Breast epithelium (tissue), 4 donors: ENCODE results near the gene SCTR. TPM values are rescaled to one million over a fixed set of nuclear protein-coding genes. Genes with fewer than 3 reads are reported as not detected.

Experiments
- DNase-seq, 2 donors: peaks; one replicate each; pipeline ENCODE4 v3.0.0-alpha.2; 2019; ENCODE audit warnings: low spot score in 2 of 2
- H3K27ac ChIP-seq, 2 donors: fragments of 200-600 bp; sonication (generic) in 1 of 2; one replicate each; pipeline ENCODE4 v1.5.1; 2016 to 2019; ENCODE audit warnings: mild to moderate bottlenecking in 1 of 2
- H3K27me3 ChIP-seq, 2 donors: fragments of 200-600 bp; sonication (generic) in 1 of 2; one replicate each; pipeline versions ENCODE4 v1.5.1 to v1.6.0; 2017 to 2019; ENCODE audit warnings: control low read depth in 1 of 2, mild to moderate bottlenecking in 1 of 2
- H3K36me3 ChIP-seq: fragments of 200-600 bp; one replicate; pipeline ENCODE4 v1.5.1; 2019
- H3K4me1 ChIP-seq, 2 donors: fragments of 200-600 bp; sonication (generic); one replicate each; pipeline ENCODE4 v1.5.1; 2016 to 2019; ENCODE audit warnings: control low read depth in 1 of 2
- H3K4me3 ChIP-seq, 3 donors: fragments of 200-600 bp; sonication (generic); 1 replicate in 2 of 3; 2 replicates in 1 of 3; pipeline ENCODE4 v1.5.1; 2016 to 2019; ENCODE audit warnings: mild to moderate bottlenecking in 3 of 3, moderate library complexity in 2 of 3
- H3K9me3 ChIP-seq, 2 donors: fragments of 200-600 bp; sonication (generic) in 1 of 2; one replicate each; pipeline ENCODE4 v1.5.1; 2016 to 2019; ENCODE audit warnings: control low read depth in 1 of 2
- POLR2A ChIP-seq: fragments of 450-650 bp; IDR thresholded peaks from one replicate; pipeline ENCODE4 v1.6.1; 2016; ENCODE audit warnings: antibody characterized with exemption, mild to moderate bottlenecking, moderate library complexity
- POLR2AphosphoS5 ChIP-seq, 3 donors: sonication (generic); formaldehyde crosslinking; IDR thresholded peaks; one replicate each; pipeline ENCODE4 v1.6.1; 2017; ENCODE audit warnings: antibody characterized with exemption in 3 of 3
- intact Hi-C: fragments of 100-400 bp; cut with DNase I; formaldehyde crosslinking; loops from one replicate; pipeline ENCODE4 v1.15.1; 2023; ENCODE audit warnings: low total_unique reads
- total RNA-seq, 3 donors: library from RNA; depleted of rRNA; stranded (reverse); fragments of >200 nt; gene quantifications; one replicate each; pipeline ENCODE4 v1.1.0, GENCODE V29; 2016
- TF ChIP-seq, protein P1 (sequence below), 3 donors: fragments of 450-650 bp; IDR thresholded peaks; one replicate each; pipeline ENCODE4 v1.5.1; 2016 to 2017; ENCODE audit warnings: antibody characterized with exemption in 3 of 3, mild to moderate bottlenecking in 3 of 3, moderate library complexity in 3 of 3

The SCTR gene
- total RNA-seq, 3 donors from 2014 or later: not detected

DNA sequence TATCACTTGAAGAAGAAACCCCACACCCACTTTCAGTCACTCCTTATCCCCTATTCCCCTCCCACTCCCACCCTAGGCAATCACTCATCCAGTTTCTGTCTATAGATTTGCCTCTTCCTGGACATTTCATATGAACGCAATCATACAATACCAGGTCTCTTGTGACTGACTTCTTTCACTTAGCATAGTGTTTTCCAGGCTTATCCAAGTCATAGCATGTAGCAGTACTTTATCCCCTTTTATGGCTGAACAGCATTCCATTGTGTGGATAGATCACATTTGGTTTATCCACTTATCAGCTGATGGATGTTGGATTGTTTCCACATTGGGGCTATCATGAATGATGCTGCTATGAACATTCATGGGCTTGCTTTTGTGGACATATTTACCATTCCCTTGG is 26.6 kb upstream of the SCTR start:
- Histone ChIP-seq H3K27ac (no peak overlapping the region), H3K36me3 (no peaks in the 10 kb centered on the region), H3K9me3 (no peaks in the 10 kb centered on the region), H3K4me1 (no peaks in the 10 kb centered on the region), H3K27me3 (no peaks in the 10 kb centered on the region), H3K4me3 (no peak overlapping the region)
- TF ChIP-seq, protein P1, sequence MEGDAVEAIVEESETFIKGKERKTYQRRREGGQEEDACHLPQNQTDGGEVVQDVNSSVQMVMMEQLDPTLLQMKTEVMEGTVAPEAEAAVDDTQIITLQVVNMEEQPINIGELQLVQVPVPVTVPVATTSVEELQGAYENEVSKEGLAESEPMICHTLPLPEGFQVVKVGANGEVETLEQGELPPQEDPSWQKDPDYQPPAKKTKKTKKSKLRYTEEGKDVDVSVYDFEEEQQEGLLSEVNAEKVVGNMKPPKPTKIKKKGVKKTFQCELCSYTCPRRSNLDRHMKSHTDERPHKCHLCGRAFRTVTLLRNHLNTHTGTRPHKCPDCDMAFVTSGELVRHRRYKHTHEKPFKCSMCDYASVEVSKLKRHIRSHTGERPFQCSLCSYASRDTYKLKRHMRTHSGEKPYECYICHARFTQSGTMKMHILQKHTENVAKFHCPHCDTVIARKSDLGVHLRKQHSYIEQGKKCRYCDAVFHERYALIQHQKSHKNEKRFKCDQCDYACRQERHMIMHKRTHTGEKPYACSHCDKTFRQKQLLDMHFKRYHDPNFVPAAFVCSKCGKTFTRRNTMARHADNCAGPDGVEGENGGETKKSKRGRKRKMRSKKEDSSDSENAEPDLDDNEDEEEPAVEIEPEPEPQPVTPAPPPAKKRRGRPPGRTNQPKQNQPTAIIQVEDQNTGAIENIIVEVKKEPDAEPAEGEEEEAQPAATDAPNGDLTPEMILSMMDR (IDR thresholded peaks at IDR 0.05): no peak
- no peak for TF ChIP-seq POLR2A
- no peak for TF ChIP-seq POLR2AphosphoS5 (IDR thresholded peaks at IDR 0.05)
- no peak for DNase-seq
- intact Hi-C loops: no loop called here

DNA sequence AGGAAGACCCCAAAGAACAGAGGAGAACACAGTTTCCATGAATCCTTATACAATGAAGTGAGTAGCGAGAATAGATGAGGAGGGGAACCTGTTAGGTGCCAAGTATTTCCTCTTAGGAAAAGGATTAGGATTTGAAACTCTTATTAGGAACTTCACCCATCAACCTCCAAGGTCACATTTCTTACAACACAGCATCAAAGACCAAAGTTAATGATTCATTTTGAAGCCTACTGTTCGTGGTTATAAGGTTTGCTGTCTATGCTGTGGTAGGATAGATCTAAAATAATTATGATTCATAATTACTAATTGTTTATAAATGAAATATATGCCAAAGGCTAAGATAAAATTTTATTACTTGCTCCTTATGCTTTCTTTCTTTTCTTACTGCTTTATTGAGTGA is 26.1 kb upstream of the SCTR start:
- DNase-seq: no peak
- H3K27me3 ChIP-seq: no peaks in the 10 kb centered on the region
- no peak overlapping the region for H3K27ac ChIP-seq
- H3K4me3 ChIP-seq: no peak overlapping the region
- intact Hi-C loops: no loop called here
- H3K9me3 ChIP-seq: no peaks in the 10 kb centered on the region
- H3K36me3 ChIP-seq: no peaks in the 10 kb centered on the region
- TF ChIP-seq POLR2A (no peak), POLR2AphosphoS5 (IDR thresholded peaks at IDR 0.05) (no peak)
- TF ChIP-seq, protein P1 (IDR thresholded peaks at IDR 0.05): no peak
- H3K4me1 ChIP-seq: no peaks in the 10 kb centered on the region

DNA sequence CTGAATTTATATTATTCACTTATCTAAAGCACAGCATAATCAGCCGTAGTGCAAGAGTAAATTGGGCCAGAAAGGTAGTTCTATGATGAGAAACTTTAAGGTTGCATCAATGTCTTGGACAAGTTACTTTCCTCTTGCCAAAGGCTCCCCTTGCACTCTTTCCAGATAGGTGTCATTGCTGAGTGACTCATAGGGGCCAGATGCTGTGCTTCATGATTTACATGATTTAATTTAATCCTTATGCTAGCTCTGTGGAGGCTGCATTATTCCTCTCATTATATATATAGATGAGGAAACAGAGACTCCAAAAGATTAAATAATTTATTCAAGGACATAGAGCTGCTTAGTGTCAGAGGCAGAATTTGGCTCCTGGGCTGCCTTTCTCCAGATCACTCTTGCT is 25.0 kb upstream of the SCTR start:
- H3K9me3 ChIP-seq: no peaks in the 10 kb centered on the region
- no peak overlapping the region for H3K27ac ChIP-seq
- H3K4me1 ChIP-seq: no peaks in the 10 kb centered on the region
- H3K27me3 ChIP-seq: no peaks in the 10 kb centered on the region
- intact Hi-C loops: no loop called here
- no peaks in the 10 kb centered on the region for H3K36me3 ChIP-seq
- no peak for DNase-seq
- TF ChIP-seq, protein P1 (IDR thresholded peaks at IDR 0.05): no peak
- TF ChIP-seq POLR2A (no peak), POLR2AphosphoS5 (IDR thresholded peaks at IDR 0.05) (no peak)
- H3K4me3 ChIP-seq: no peak overlapping the region

DNA sequence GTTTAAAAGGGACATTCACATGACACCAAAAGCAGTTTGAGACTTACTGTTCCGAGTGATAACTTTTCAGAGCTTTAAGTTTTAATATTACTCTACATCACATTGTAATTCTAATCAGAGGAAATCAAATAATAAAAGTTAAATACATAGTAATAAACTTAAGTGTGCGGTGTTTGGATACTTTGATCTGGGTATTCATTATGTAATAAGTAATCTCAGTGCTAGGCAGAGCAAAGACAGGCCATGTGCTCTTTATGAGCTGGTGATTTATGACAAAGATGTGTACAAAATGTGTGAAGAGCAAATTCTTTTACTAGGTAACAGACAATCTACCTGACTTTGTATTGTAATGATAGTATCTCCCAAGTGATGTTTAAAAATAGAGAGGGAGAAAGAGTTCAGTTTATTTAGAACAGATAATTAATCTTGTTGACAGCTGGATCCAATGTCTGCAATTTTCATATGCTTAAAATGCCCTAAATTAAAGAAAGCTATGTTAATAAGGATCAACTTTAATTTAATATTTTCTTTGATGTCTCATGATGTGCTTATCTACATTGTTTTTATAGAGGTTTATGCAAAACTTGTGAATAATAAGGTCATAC is 24.3 kb upstream of the SCTR start:
- Histone ChIP-seq H3K27ac (no peak overlapping the region), H3K36me3 (no peaks in the 10 kb centered on the region), H3K27me3 (no peaks in the 10 kb centered on the region), H3K4me1 (no peaks in the 10 kb centered on the region), H3K4me3 (no peak overlapping the region), H3K9me3 (no peaks in the 10 kb centered on the region)
- intact Hi-C loops: no loop called here
- no peak for DNase-seq
- no peak for TF ChIP-seq POLR2AphosphoS5 (IDR thresholded peaks at IDR 0.05)
- TF ChIP-seq, protein P1 (IDR thresholded peaks at IDR 0.05): no peak
- no peak for TF ChIP-seq POLR2A

DNA sequence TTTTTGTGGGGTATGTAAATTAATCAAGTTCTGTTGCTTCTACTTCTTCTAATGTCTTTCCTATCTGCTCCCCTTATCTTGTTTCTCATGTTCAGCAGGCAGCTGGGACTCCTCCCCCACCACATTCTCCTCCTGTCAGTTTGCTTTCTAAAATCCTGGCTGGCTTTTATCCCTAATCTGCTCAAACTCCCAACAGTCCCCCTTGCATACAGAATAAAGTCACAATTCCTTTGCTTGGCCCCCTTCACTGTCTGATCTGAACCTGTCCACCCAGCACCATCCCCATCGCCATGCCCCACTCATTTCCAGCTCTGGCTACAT is 22.1 kb upstream of the SCTR start:
- peaks cover 0 to 12% of the 10 kb centered on the region in 2 donors for H3K27me3 ChIP-seq
- no peaks in the 10 kb centered on the region for H3K4me1 ChIP-seq
- H3K9me3 ChIP-seq: no peaks in the 10 kb centered on the region
- H3K27ac ChIP-seq: no peak overlapping the region
- no peaks in the 10 kb centered on the region for H3K36me3 ChIP-seq
- H3K4me3 ChIP-seq: no peak overlapping the region
- no peak for TF ChIP-seq POLR2A
- TF ChIP-seq, protein P1 (IDR thresholded peaks at IDR 0.05): no peak
- no peak for TF ChIP-seq POLR2AphosphoS5 (IDR thresholded peaks at IDR 0.05)
- intact Hi-C loops: no loop called here
- no peak for DNase-seq
